ENCODE results near the gene STIMATE. TPM values are rescaled to one million over a fixed set of nuclear protein-coding genes. Genes with fewer than 3 reads are reported as not detected.

Gene STIMATE
- polyA plus RNA-seq, 1 experiment: 10.0 TPM

DNA sequence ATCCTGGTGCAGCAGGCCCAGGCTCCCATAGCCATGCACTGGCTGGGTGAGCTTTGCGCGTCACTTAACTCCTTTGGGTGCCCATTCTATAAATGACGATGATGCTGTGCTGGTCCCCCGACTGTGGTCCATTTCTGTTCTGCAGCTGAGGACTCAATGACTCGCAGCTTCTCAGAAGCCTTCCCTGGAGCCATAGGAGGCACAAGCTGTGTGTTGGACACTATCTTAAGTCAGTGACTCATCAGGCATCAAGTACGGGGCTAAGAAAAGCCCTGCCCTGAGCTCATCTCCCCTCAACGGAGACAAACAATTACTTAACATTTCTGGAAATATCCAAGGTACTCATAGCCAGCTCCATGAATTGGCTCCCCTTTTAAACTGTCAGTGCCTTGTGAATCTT is 48.7 kb downstream of the STIMATE start:
- H3K9me3 ChIP-seq (ENCODE audit: control insufficient read depth, insufficient read depth, low read length): no peaks in the 10 kb centered on the region
- TF ChIP-seq, protein P1, sequence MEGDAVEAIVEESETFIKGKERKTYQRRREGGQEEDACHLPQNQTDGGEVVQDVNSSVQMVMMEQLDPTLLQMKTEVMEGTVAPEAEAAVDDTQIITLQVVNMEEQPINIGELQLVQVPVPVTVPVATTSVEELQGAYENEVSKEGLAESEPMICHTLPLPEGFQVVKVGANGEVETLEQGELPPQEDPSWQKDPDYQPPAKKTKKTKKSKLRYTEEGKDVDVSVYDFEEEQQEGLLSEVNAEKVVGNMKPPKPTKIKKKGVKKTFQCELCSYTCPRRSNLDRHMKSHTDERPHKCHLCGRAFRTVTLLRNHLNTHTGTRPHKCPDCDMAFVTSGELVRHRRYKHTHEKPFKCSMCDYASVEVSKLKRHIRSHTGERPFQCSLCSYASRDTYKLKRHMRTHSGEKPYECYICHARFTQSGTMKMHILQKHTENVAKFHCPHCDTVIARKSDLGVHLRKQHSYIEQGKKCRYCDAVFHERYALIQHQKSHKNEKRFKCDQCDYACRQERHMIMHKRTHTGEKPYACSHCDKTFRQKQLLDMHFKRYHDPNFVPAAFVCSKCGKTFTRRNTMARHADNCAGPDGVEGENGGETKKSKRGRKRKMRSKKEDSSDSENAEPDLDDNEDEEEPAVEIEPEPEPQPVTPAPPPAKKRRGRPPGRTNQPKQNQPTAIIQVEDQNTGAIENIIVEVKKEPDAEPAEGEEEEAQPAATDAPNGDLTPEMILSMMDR (IDR thresholded peaks at IDR 0.05; ENCODE audit: low read depth, low read length): no peak
- ChIA-PET CTCF (interaction anchor here (0.6 to 1.3 kb wide), 4 partner anchors 28 to 106 kb away, joined by 3 to 10 read pairs (median 4); no protein-coding TSS in a partner anchor), POLR2A (interaction anchor here (0.7 kb wide), 1 partner anchor 27 kb away, joined by 3 read pairs; no protein-coding TSS in a partner anchor)
- H3K27ac ChIP-seq (ENCODE audit: low read depth, low read length): no peak overlapping the region
- H3K4me3 ChIP-seq (ENCODE audit: low read depth, low read length): no peak overlapping the region
- H3K27me3 ChIP-seq (ENCODE audit: control insufficient read depth, insufficient read depth, low read length): no peaks in the 10 kb centered on the region
- peak; percentile 49 for DNase-seq (ENCODE audit: low read depth, low spot score)

DNA sequence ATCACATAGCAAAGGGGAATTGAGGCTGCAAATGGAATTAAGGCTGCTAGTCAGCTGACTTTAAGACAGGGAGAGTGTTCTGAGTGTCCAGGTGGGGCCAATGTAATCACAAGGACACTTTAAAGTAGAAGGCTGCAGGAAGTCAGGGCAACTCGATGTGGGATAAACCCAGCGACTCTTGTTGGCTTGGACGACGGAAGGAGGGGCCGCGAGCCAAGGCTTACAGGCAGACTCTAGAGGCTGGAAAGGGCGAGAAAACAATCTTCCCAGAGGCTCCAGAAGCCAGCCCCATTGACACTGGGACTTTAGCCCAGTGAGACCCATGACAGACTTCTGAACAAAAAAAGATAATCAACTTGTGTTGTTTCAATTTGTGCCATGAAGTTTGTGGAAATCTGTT is 49.6 kb downstream of the STIMATE start:
- no peaks in the 10 kb centered on the region for H3K27me3 ChIP-seq (ENCODE audit: control insufficient read depth, insufficient read depth, low read length)
- TF ChIP-seq, protein P1 (IDR thresholded peaks at IDR 0.05; ENCODE audit: low read depth, low read length): no peak
- H3K9me3 ChIP-seq (ENCODE audit: control insufficient read depth, insufficient read depth, low read length): no peaks in the 10 kb centered on the region
- POLR2A ChIA-PET: no interaction called here
- H3K4me3 ChIP-seq (ENCODE audit: low read depth, low read length): no peak overlapping the region
- no peak for DNase-seq (ENCODE audit: low read depth, low spot score)
- CTCF ChIA-PET: interaction anchor here (1.3 kb wide), 1 partner anchor 87 kb away, joined by 10 read pairs; no protein-coding TSS in a partner anchor
- H3K27ac ChIP-seq (ENCODE audit: low read depth, low read length): no peak overlapping the region

- CTCF ChIA-PET: no interaction called here
These were observed 50.1 kb downstream of the STIMATE start for GRCh38 chr3:52847241-52847640.

DNA sequence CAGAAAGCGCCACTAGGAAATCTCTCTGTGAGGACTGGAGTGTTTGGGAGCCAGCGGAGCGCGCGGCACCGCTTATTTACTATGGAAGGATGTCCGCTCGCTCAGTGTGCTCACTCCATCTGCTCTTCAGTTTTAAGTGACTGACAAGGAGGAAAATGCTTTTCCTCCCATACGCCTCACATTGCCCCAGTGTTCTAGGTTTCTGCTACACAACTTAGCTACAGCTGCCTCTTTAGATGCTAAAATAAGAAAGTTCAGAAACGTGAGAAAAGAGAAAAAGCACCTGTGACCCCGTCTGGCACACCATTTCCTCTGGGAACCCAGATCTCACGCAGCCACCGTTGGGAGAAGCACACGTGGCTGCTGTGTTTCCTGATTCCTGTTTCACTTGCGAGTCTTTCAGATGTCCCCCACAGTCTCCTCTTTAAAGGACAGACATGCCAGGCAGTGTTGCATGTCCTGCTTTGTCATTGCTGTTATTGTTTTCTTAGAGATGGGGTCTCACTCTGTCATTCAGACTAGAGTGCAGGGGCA is 50.8 kb downstream of the STIMATE start:
- no peak for DNase-seq (ENCODE audit: low read depth, low spot score)
- POLR2A ChIA-PET: no interaction called here
- H3K9me3 ChIP-seq (ENCODE audit: control insufficient read depth, insufficient read depth, low read length): no peaks in the 10 kb centered on the region
- CTCF ChIA-PET: interaction anchor here (0.5 kb wide), 2 partner anchors 88 to 921 kb away, joined by 3 read pairs; no protein-coding TSS in a partner anchor
- TF ChIP-seq, protein P1 (IDR thresholded peaks at IDR 0.05; ENCODE audit: low read depth, low read length): no peak
- H3K27me3 ChIP-seq (ENCODE audit: control insufficient read depth, insufficient read depth, low read length): no peaks in the 10 kb centered on the region
- no peak overlapping the region for H3K4me3 ChIP-seq (ENCODE audit: low read depth, low read length)
- no peak overlapping the region for H3K27ac ChIP-seq (ENCODE audit: low read depth, low read length)

More at GRCh38 chr3:52847241-52847640, 50.1 kb downstream of the STIMATE start:
- H3K9me3 ChIP-seq (ENCODE audit: control insufficient read depth, insufficient read depth, low read length): no peaks in the 10 kb centered on the region
- no peak for DNase-seq (ENCODE audit: low read depth, low spot score)
- TF ChIP-seq, protein P1 (IDR thresholded peaks at IDR 0.05; ENCODE audit: low read depth, low read length): no peak
- POLR2A ChIA-PET: no interaction called here
- no peak overlapping the region for H3K4me3 ChIP-seq (ENCODE audit: low read depth, low read length)
- no peaks in the 10 kb centered on the region for H3K27me3 ChIP-seq (ENCODE audit: control insufficient read depth, insufficient read depth, low read length)
- no peak overlapping the region for H3K27ac ChIP-seq (ENCODE audit: low read depth, low read length)

GRCh38 chr3:52845691-52846431 is 51.5 kb downstream of the STIMATE start:
- Histone ChIP-seq H3K27ac (ENCODE audit: low read depth, low read length) (no peak overlapping the region), H3K4me3 (ENCODE audit: low read depth, low read length) (no peak overlapping the region), H3K27me3 (ENCODE audit: control insufficient read depth, insufficient read depth, low read length) (no peaks in the 10 kb centered on the region), H3K9me3 (ENCODE audit: control insufficient read depth, insufficient read depth, low read length) (no peaks in the 10 kb centered on the region)
- DNase-seq (ENCODE audit: low read depth, low spot score): no peak
- ChIA-PET CTCF (interaction anchor here (0.5 to 0.7 kb wide), 4 partner anchors 13 to 920 kb away, joined by 3 to 6 read pairs (median 3); no protein-coding TSS in a partner anchor), POLR2A (no interaction called here)
- TF ChIP-seq, protein P1 (IDR thresholded peaks at IDR 0.05; ENCODE audit: low read depth, low read length): peak; percentile 30; the same call in 1 of the 2 replicates
